ENCODE measurements around the gene ATAD3B. TPM values are rescaled to one million over a fixed set of nuclear protein-coding genes. Genes with fewer than 3 reads are reported as not detected.
"Not testable (repeated sequence)": the region's sequence is repeated elsewhere in the genome, so short reads cannot be mapped to it uniquely, and the experiment has no call there.

The ATAD3B gene
- total RNA-seq, 1 experiment from 2014 or later = 63.6 TPM

GRCh38 chr1:1441002-1441888, 30.3 kb upstream of the ATAD3B start (continued):
- no peak for TF ChIP-seq PRDM15 (CRISPR knock-in tag; IDR thresholded peaks at IDR 0.05)
- no peak for TF ChIP-seq ZNF423 (CRISPR knock-in tag; IDR thresholded peaks at IDR 0.05)

- TF ChIP-seq ZNF263 (CRISPR knock-in tag; IDR thresholded peaks at IDR 0.05; ENCODE audit: low read depth) = 0 out of 2 replicates have a peak, but pooled peaks have one; percentile 28
- no peak for TF ChIP-seq ZMAT4 (CRISPR knock-in tag; IDR thresholded peaks at IDR 0.05)
- no peak for TF ChIP-seq ESRRA (CRISPR knock-in tag; IDR thresholded peaks at IDR 0.05; ENCODE audit: borderline replicate concordance)
- ATAC-seq (no peak), DNase-seq (ENCODE audit: low spot score) (no peak)
- Mint-ChIP-seq H3K4me1 (0 out of 2 replicates have a peak, but pooled peaks cover 3% of the 10 kb centered on the region), H3K27ac (no peak overlapping the region), H3K36me3 (no peaks in the 10 kb centered on the region), H3K4me3 (no peak overlapping the region), H3K9me3 (no peaks in the 10 kb centered on the region), H3K27me3 (ENCODE audit: low read depth) (no peaks in the 10 kb centered on the region; the same call in 1 of the 2 replicates)
- ChIA-PET POLR2A (no interaction called here), CTCF (interaction anchor here (0.9 to 1.9 kb wide), 4 partner anchors 12 to 47 kb away, joined by 3 to 11 read pairs (median 6); partner anchors contain the start of gene CCNL2)
Observed at GRCh38 chr1:1442069-1442770, 29.3 kb upstream of the ATAD3B start.

- not testable (repeated sequence) for H3K27ac Mint-ChIP-seq; H3K27me3 Mint-ChIP-seq (ENCODE audit: low read depth)
Observed at GRCh38 chr1:1446631-1447030, 24.9 kb upstream of the ATAD3B start.

GRCh38 chr1:1449099-1449739, 22.3 kb upstream of the ATAD3B start, which contains the start of gene ATAD3C:
Gene ATAD3C, plus strand, starts transcription at chr1:1449689. Its CDS starts 995 bp downstream, at chr1:1450684.
- CTCF ChIA-PET = interaction anchor here (1.0 kb wide), 1 partner anchor 47 kb away, joined by 3 read pairs; no protein-coding TSS in a partner anchor
- no peak within 1 kb of the TSS for H3K4me3 Mint-ChIP-seq
- H3K9me3 Mint-ChIP-seq = no peaks in the 10 kb centered on the region
- peaks cover 4% of the 10 kb centered on the region for H3K27me3 Mint-ChIP-seq (ENCODE audit: low read depth)
- no peaks in the 10 kb centered on the region for H3K4me1 Mint-ChIP-seq
- POLR2A ChIA-PET = no interaction called here
- H3K36me3 Mint-ChIP-seq = no peaks in the 10 kb centered on the region
- DNase-seq (ENCODE audit: low spot score) (no peak), ATAC-seq (no peak)
- no peak within 1 kb of the TSS for H3K27ac Mint-ChIP-seq
- TF ChIP-seq ZNF396 (CRISPR knock-in tag; IDR thresholded peaks at IDR 0.05; ENCODE audit: borderline replicate concordance) (no peak), NR2C2 (CRISPR knock-in tag; IDR thresholded peaks at IDR 0.05) (no peak), GABPB1 (CRISPR knock-in tag; IDR thresholded peaks at IDR 0.05) (no peak), E2F1 (CRISPR knock-in tag; IDR thresholded peaks at IDR 0.05) (no peak), MYBL2 (CRISPR knock-in tag; IDR thresholded peaks at IDR 0.05) (no peak), ZNF425 (CRISPR knock-in tag; conservative IDR thresholded peaks at IDR 0.05) (no peak), PREB (CRISPR knock-in tag; IDR thresholded peaks at IDR 0.05; ENCODE audit: borderline replicate concordance) (no peak), SMAD3 (CRISPR knock-in tag; IDR thresholded peaks at IDR 0.05; ENCODE audit: borderline replicate concordance) (no peak), TEAD1 (CRISPR knock-in tag; IDR thresholded peaks at IDR 0.05) (no peak), CDX4 (CRISPR knock-in tag; IDR thresholded peaks at IDR 0.05; ENCODE audit: borderline replicate concordance) (no peak), CREM (CRISPR knock-in tag; IDR thresholded peaks at IDR 0.05) (no peak)

More at GRCh38 chr1:1446631-1447030, 24.9 kb upstream of the ATAD3B start:
- DNase-seq (ENCODE audit: low spot score); H3K36me3 Mint-ChIP-seq; H3K9me3 Mint-ChIP-seq; CTCF ChIA-PET; ATAC-seq; POLR2A ChIA-PET; H3K4me1 Mint-ChIP-seq; H3K4me3 Mint-ChIP-seq: not testable (repeated sequence)

Measured in WTC11 (cell line).